Heart right ventricle (tissue), 16 donors: ENCODE measurements around the gene PNKD. TPM values are rescaled to one million over a fixed set of nuclear protein-coding genes. Genes with fewer than 3 reads are reported as not detected.

Experiments
- ATAC-seq, 8 donors: fragments of 200-7000 bp; cut with Tn5 transposase; one replicate each; pipeline ENCODE4 v1.9.1; 2020; ENCODE audit warnings: mild to moderate bottlenecking in 8 of 8, moderate library complexity in 8 of 8, moderate number of reproducible peaks in 1 of 8
- DNase-seq, 2 donors: peaks; one replicate each; pipeline ENCODE4 v3.0.0-alpha.2; 2020
- H3K27ac ChIP-seq, 10 donors: fragments of 200-600 bp; sonication (generic) in 2 of 10; one replicate each; pipeline versions ENCODE4 v1.5.0 to v1.8.0; 2020 to 2022; ENCODE audit warnings: mild to moderate bottlenecking in 3 of 10
- H3K27me3 ChIP-seq, 7 donors: fragments of 200-600 bp; one replicate each; pipeline ENCODE4 v1.8.0; 2021 to 2022; ENCODE audit warnings: mild to moderate bottlenecking in 2 of 7
- H3K36me3 ChIP-seq, 9 donors: fragments of 200-600 bp; sonication (generic) in 1 of 9; one replicate each; pipeline versions ENCODE4 v1.5.0 to v1.8.0; 2020 to 2022; ENCODE audit warnings: mild to moderate bottlenecking in 2 of 9
- H3K4me1 ChIP-seq, 9 donors: fragments of 200-600 bp; sonication (generic) in 1 of 9; one replicate each; pipeline versions ENCODE4 v1.5.0 to v1.8.0; 2020 to 2022; ENCODE audit warnings: mild to moderate bottlenecking in 4 of 9
- H3K4me3 ChIP-seq, 10 donors: fragments of 200-600 bp; sonication (generic) in 2 of 10; one replicate each; pipeline versions ENCODE4 v1.5.0 to v1.8.0; 2020 to 2022; ENCODE audit warnings: mild to moderate bottlenecking in 7 of 10, moderate library complexity in 2 of 10
- H3K9me3 ChIP-seq, 11 donors: fragments of 200-600 bp in 10 of 11; sonication (generic) in 2 of 11; one replicate each; pipeline versions ENCODE4 v1.5.0 to v1.8.0; 2013 to 2022; ENCODE audit warnings: mild to moderate bottlenecking in 2 of 11, control low read depth in 1 of 11, moderate library complexity in 1 of 11
- WGBS, 2 donors: extraction: QIAGEN DNeasy Blood & Tissue Kit; methylation state at CpG; one replicate each; pipeline ENCODE4 v1.1.7; 2013; ENCODE audit warnings: inconsistent platforms in 1 of 2; 5-methylcytosine and 5-hydroxymethylcytosine counted together
- intact Hi-C, 10 donors: fragments of 100-400 bp; cut with DNase I; formaldehyde crosslinking; loops; one replicate each; pipeline versions ENCODE4 v1.11.1 to v1.14.2; 2022
- polyA plus RNA-seq, 2 donors: library from polyadenylated mRNA; stranded (reverse); fragments of 200-250 nt; gene quantifications; one replicate each; pipeline ENCODE4 v1.2.3, GENCODE V29; 2013
- total RNA-seq, 10 donors: library from RNA; stranded (reverse); fragmentation: NEBNext Ultra II Directional in 3 of 10; extraction: Animal tissue kit (Norgen Biotek cat#: 25700) in 3 of 10; gene quantifications; one replicate each; pipeline versions ENCODE4 v1.2.1 to v1.2.4, GENCODE V29; 2021 to 2023
- TF ChIP-seq, protein P1 (sequence below), 9 donors: fragments of 200-600 bp; sonication (generic) in 2 of 9; IDR thresholded peaks; one replicate each; pipeline versions ENCODE4 v1.5.0 to v1.8.0; 2021 to 2022; ENCODE audit warnings: antibody characterized with exemption in 9 of 9, mild to moderate bottlenecking in 5 of 9, moderate library complexity in 1 of 9
- donor health status: Arrhythmogenic right ventricular cardiomyopathy.
- donor health status: ischemic (EF 13 %, LVEDD 7.1; RV severe dilation, severe dysfunction).
- donor health status: healthy with polysubstance abuse.
- donor health status: DM: no; HTN: yes; CAD: no.
- donor health status: DM: no; HTN: no; CAD: no.
- donor health status: ischemic (EF 25% LVEDD 6.9; RV normal size, moderate dysfunction).
- donor health status: ischemic (EF 25% LVEDD 5.7; RV mildly dilated, moderate dysfunction).
- donor health status: healthy.
- donor health status: DM: yes; HTN: yes; CAD: no.
- donor health status: Ischemic cardiomyopathy.
- donor health status: ischemic (EF 35%, LVEDD 5.7; RV mildly dilated, moderate dysfunction).
- donor health status: nonischemic (EF 11% LVEDD 7.7; RV severe dilation, severe dysfunction).
- donor health status: DM: yes; HTN: yes; CAD: no.
- donor health status: PGD.
- donor health status: ischemic (EF 29% LVEDD 5.4; RV normal size, mild dysfunction).
- donor health status: nonischemic (EF 23%, LVEDD 6.1; RV moderate dilation, normal function).

Gene PNKD
- total and polyA plus RNA-seq, 12 donors: 56.9 to 138 (median 75.7) TPM

DNA sequence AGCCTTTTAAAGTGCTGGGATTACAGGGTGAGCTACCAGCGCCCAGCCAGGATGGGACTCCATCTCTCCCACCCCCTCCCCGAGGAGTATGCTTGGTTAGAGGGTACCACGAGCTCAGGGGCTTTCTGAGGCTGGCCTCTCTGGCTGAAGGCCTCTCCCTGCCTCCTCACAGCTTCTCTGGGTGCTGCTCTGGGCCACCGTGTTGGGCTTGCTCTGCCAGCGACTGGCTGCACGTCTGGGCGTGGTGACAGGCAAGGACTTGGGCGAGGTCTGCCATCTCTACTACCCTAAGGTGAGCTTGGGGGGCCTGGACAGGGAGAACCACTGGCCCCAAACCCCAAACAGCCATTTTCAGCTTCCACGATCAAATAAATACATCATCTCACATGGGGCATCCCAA is 114.7 kb downstream of the PNKD start:
- peaks cover 0 to 51% (median 7%) of the 10 kb centered on the region in 9 donors for H3K4me1 ChIP-seq
- no peaks in the 10 kb centered on the region for H3K27me3 ChIP-seq
- peak overlapping the region in 1 of 10 donors; percentile 94 for H3K27ac ChIP-seq
- no peaks in the 10 kb centered on the region for H3K9me3 ChIP-seq
- peak overlapping the region in 1 of 10 donors; percentile 53 for H3K4me3 ChIP-seq
- ATAC-seq: no peak
- WGBS, 2 donors: 86 to 87% methylated on average over 9 of the region's 9 CpGs
- TF ChIP-seq, protein P1, sequence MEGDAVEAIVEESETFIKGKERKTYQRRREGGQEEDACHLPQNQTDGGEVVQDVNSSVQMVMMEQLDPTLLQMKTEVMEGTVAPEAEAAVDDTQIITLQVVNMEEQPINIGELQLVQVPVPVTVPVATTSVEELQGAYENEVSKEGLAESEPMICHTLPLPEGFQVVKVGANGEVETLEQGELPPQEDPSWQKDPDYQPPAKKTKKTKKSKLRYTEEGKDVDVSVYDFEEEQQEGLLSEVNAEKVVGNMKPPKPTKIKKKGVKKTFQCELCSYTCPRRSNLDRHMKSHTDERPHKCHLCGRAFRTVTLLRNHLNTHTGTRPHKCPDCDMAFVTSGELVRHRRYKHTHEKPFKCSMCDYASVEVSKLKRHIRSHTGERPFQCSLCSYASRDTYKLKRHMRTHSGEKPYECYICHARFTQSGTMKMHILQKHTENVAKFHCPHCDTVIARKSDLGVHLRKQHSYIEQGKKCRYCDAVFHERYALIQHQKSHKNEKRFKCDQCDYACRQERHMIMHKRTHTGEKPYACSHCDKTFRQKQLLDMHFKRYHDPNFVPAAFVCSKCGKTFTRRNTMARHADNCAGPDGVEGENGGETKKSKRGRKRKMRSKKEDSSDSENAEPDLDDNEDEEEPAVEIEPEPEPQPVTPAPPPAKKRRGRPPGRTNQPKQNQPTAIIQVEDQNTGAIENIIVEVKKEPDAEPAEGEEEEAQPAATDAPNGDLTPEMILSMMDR (IDR thresholded peaks at IDR 0.05): no peak
- intact Hi-C loops: no loop called here
- no peak for DNase-seq
- peaks cover 0 to 32% (median 0%) of the 10 kb centered on the region in 9 donors for H3K36me3 ChIP-seq

DNA sequence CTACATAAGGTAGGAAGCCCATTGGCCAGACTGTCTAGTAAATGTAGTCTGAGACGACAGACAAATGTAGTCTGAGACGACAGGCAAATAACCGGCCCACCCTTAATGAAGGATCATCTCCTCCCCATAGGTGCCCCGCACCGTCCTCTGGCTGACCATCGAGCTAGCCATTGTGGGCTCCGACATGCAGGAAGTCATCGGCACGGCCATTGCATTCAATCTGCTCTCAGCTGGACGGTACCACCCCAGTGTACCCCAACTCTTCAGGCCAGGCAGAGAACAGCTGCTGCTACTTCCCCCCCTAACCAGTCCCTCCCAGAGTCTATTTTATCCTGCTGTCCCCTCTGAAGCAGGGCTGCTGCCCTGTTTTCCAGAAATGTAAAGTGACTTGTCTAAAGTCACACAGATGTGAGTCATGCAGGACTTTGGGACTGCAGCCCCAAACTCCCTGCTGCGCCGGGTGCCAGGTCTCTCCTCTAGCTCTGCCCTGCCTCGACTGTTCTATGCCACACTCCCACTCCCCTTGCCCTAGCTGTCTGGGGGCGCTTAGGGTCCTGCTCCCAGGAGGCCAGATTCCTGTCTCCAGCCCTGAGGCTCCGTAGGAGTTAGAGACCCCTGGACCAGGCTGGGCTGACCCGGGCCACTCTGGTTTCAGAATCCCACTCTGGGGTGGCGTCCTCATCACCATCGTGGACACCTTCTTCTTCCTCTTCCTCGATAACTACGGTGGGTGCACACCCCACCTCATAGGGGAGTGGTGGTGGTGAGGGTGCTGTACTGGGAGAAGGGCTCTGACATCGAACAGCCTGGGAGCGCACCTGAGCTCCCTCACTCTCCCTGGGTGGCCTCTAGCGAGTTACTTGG is 116.4 kb downstream of the PNKD start:
- DNase-seq (no peak), ATAC-seq (peak in 3 of 8 donors; percentile 2 to 17 (median 5))
- WGBS, 2 donors: 73% methylated on average over 23 of the region's 23 CpGs
- Histone ChIP-seq H3K4me3 (peak overlapping the region in 4 of 10 donors; percentile 46 to 55 (median 52)), H3K27ac (peak overlapping the region in 5 of 10 donors; percentile 39 to 76 (median 46)), H3K9me3 (no peaks in the 10 kb centered on the region), H3K27me3 (no peaks in the 10 kb centered on the region), H3K4me1 (peaks cover 0 to 51% (median 7%) of the 10 kb centered on the region in 9 donors), H3K36me3 (peaks cover 0 to 45% (median 0%) of the 10 kb centered on the region in 9 donors)
- TF ChIP-seq, protein P1 (IDR thresholded peaks at IDR 0.05): no peak
- intact Hi-C loops: no loop called here

DNA sequence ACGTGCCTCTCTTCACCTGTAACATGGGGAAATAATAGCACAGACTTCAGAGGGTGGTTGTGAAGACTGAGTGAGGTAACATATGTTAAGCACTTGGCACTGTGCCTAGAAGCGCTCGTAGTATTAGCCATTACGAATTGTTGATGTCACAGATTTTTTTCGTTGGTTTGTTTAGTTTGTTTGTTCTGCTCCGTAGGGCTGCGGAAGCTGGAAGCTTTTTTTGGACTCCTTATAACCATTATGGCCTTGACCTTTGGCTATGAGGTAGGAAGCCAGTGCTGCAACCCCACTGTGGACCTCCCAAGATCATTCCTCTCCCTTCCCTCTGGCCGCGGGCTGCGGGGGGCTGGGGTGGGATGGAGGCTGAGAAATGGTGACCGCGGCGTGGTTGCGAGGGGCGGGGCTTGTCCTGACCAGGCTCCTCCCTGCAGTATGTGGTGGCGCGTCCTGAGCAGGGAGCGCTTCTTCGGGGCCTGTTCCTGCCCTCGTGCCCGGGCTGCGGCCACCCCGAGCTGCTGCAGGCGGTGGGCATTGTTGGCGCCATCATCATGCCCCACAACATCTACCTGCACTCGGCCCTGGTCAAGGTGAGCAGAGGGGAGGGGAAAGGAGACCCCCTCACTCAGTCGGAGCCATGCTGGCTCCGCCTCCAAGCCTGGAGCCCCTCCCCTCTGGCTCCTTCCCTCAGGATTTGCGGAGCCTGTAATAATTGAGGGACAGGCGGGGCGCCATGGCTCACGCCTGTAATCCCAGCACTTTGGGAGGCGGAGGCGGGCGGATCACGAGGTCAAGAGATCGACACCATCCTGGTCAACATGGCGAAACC is 117.3 kb downstream of the PNKD start:
- peaks cover 0 to 54% (median 0%) of the 10 kb centered on the region in 9 donors for H3K36me3 ChIP-seq
- H3K27me3 ChIP-seq: no peaks in the 10 kb centered on the region
- ATAC-seq: peak; percentile 70 to 90 (median 86)
- TF ChIP-seq, protein P1 (IDR thresholded peaks at IDR 0.05): no peak
- no peaks in the 10 kb centered on the region for H3K9me3 ChIP-seq
- H3K4me3 ChIP-seq: peak overlapping the region; percentile 8 to 55 (median 46)
- H3K4me1 ChIP-seq: peaks cover 0 to 51% (median 7%) of the 10 kb centered on the region in 9 donors
- H3K27ac ChIP-seq: peak overlapping the region in 8 of 10 donors; percentile 19 to 76 (median 39)
- intact Hi-C loops: no loop called here
- peak; percentile 49 to 68 for DNase-seq
- WGBS, 2 donors: 11% methylated on average over 37 to 38 of the region's 38 CpGs
